SK-N-SH treated with all-trans-retinoic acid at 6 μM for 48 hours (cell line): ENCODE measurements around the gene SAC3D1.

Experiments used
- OSR1 ChIP-seq: fragments of 250-450 bp; sonication (Bioruptor Pico); IDR thresholded peaks from 2 replicates; pipeline ENCODE4 v1.8.0; 2022; ENCODE audit warnings: moderate library complexity, mild to moderate bottlenecking, inconsistent platforms
- POU6F1 ChIP-seq: fragments of 250-450 bp; sonication (Bioruptor Pico); IDR thresholded peaks from 2 replicates; pipeline ENCODE4 v1.8.0; 2021; ENCODE audit warnings: low read depth, mild to moderate bottlenecking, moderate library complexity, borderline replicate concordance
- RARB ChIP-seq: fragments of 250-450 bp; sonication (Bioruptor Pico); IDR thresholded peaks from 2 replicates; pipeline ENCODE4 v1.8.0; 2021; ENCODE audit warnings: mild to moderate bottlenecking, moderate library complexity
- ZC3H10 ChIP-seq: fragments of 250-450 bp; sonication (Bioruptor Pico); IDR thresholded peaks from 2 replicates; pipeline ENCODE4 v1.5.1; 2021; ENCODE audit warnings: mild to moderate bottlenecking, moderate library complexity
- ZFP30 ChIP-seq: fragments of 450-650 bp; formaldehyde crosslinking; IDR thresholded peaks from 2 replicates; pipeline ENCODE4 v1.5.0; 2022; ENCODE audit warnings: mild to moderate bottlenecking, moderate library complexity

GRCh38 chr11:65058012-65058411 is 17.0 kb downstream of the SAC3D1 start:
- TF ChIP-seq POU6F1 (CRISPR knock-in tag) (no peak), OSR1 (CRISPR knock-in tag) (no peak), ZFP30 (CRISPR knock-in tag) (no peak), RARB (CRISPR knock-in tag) (no peak), ZC3H10 (CRISPR knock-in tag) (no peak)
